COLO668 (cell line): ENCODE measurements around the gene PCDH15.
"Not testable (repeated sequence)": the region's sequence is repeated elsewhere in the genome, so short reads cannot be mapped to it uniquely, and the experiment has no call there.

Source experiments
- DNase-seq: peaks from one replicate; lab custom pipeline; 2025; ENCODE audit not compliant: unreplicated experiment; lab: John Stamatoyannopoulos, UW

The PCDH15 gene

GRCh38 chr10:54010337-54010933 is 790.6 kb downstream of the PCDH15 start:
- DNase-seq: no peak

GRCh38 chr10:54009672-54010071 is 791.4 kb downstream of the PCDH15 start:
- DNase-seq: no peak

- DNase-seq: no peak
Observed at GRCh38 chr10:54002077-54002476, 799.0 kb downstream of the PCDH15 start.

- no peak for DNase-seq
Observed at GRCh38 chr10:53997953-53998352, 803.1 kb downstream of the PCDH15 start.

- DNase-seq: no peak
Observed at GRCh38 chr10:53990799-53991238, 810.2 kb downstream of the PCDH15 start.

- no peak for DNase-seq
Observed at GRCh38 chr10:53983431-53983830, 817.6 kb downstream of the PCDH15 start.

- no peak for DNase-seq
Observed at GRCh38 chr10:53980210-53980609, 820.8 kb downstream of the PCDH15 start.

- no peak for DNase-seq
Observed at GRCh38 chr10:53978301-53978700, 822.7 kb downstream of the PCDH15 start.

GRCh38 chr10:53977267-53977666 is 823.8 kb downstream of the PCDH15 start:
- DNase-seq: no peak

GRCh38 chr10:53957401-53957800 is 843.6 kb downstream of the PCDH15 start:
- DNase-seq: no peak

GRCh38 chr10:53955091-53955490 is 845.9 kb downstream of the PCDH15 start:
- DNase-seq: no peak

GRCh38 chr10:53952698-53953630 is 848.1 kb downstream of the PCDH15 start:
- DNase-seq: no peak

GRCh38 chr10:53939654-53940053 is 861.4 kb downstream of the PCDH15 start:
- no peak for DNase-seq

- DNase-seq: no peak
Observed at GRCh38 chr10:53930648-53931047, 870.4 kb downstream of the PCDH15 start.

- DNase-seq: not testable (repeated sequence)
Observed at GRCh38 chr10:53924051-53924700, 876.9 kb downstream of the PCDH15 start.

GRCh38 chr10:53918755-53919154 is 882.3 kb downstream of the PCDH15 start:
- DNase-seq: no peak

- DNase-seq: no peak
Observed at GRCh38 chr10:53909791-53910190, 891.2 kb downstream of the PCDH15 start.

- DNase-seq: no peak
Observed at GRCh38 chr10:53904506-53905241, 896.4 kb downstream of the PCDH15 start.

- DNase-seq: no peak
Observed at GRCh38 chr10:53903756-53904155, 897.3 kb downstream of the PCDH15 start.

GRCh38 chr10:53899463-53900160 is 901.4 kb downstream of the PCDH15 start:
- DNase-seq: no peak
